Measurements from ENCODE around the gene HNRNPA1L2. TPM values are rescaled to one million over a fixed set of nuclear protein-coding genes. Genes with fewer than 3 reads are reported as not detected.
"Not testable (repeated sequence)": the region's sequence is repeated elsewhere in the genome, so short reads cannot be mapped to it uniquely, and the experiment has no call there.

HNRNPA1L2 gene
- total RNA-seq, 2 experiments from 2014 or later, result 6.9 to 8.9 TPM

GRCh38 chr13:52685806-52686205 is 43.6 kb downstream of the HNRNPA1L2 start:
- ATAC-seq; H3K27me3 Mint-ChIP-seq; H3K4me3 Mint-ChIP-seq; DNase-seq; H3K27ac Mint-ChIP-seq; intact Hi-C loops (cut with DNase I, micrococcal nuclease); POLR2A ChIA-PET; H3K9me3 Mint-ChIP-seq (ENCODE audit: low read depth); H3K4me1 Mint-ChIP-seq: not testable (repeated sequence)
- peaks cover 47% of the 10 kb centered on the region for H3K36me3 Mint-ChIP-seq (ENCODE audit: low read depth)
- CTCF ChIA-PET, result interaction anchor here (0.6 kb wide), 1 partner anchor 374 kb away, joined by 4 read pairs; no protein-coding TSS in a partner anchor

- no peaks in the 10 kb centered on the region for H3K27me3 Mint-ChIP-seq
- POLR2A ChIA-PET, result no interaction called here
- no peak overlapping the region for H3K27ac Mint-ChIP-seq
- ATAC-seq, result no peak
- DNase-seq, result no peak
- intact Hi-C loops (cut with DNase I, micrococcal nuclease), result no loop called here
- no peaks in the 10 kb centered on the region for H3K9me3 Mint-ChIP-seq (ENCODE audit: low read depth)
- peaks cover 45% of the 10 kb centered on the region for H3K36me3 Mint-ChIP-seq (ENCODE audit: low read depth)
- no peak overlapping the region for H3K4me3 Mint-ChIP-seq
- peaks cover 4% of the 10 kb centered on the region for H3K4me1 Mint-ChIP-seq
- CTCF ChIA-PET, result interaction anchor here (0.6 to 0.7 kb wide), 2 partner anchors 61 to 373 kb away, joined by 3 to 4 read pairs; no protein-coding TSS in a partner anchor
These were observed 44.1 kb downstream of the HNRNPA1L2 start for GRCh38 chr13:52686376-52686775.

Other genes with a start within 250 kb of the HNRNPA1L2 start
- under 1 TPM; 0.14 to 0.19 TPM for gene THSD1, start 236.3 kb upstream of the HNRNPA1L2 start, total RNA-seq
- 10 to 100 TPM; 27.4 to 29.8 TPM for gene VPS36, start 191.8 kb upstream of the HNRNPA1L2 start, total RNA-seq
- gene CKAP2, start 187.0 kb upstream of the HNRNPA1L2 start, total RNA-seq, result 10 to 100 TPM; 65.5 to 95.7 TPM
- gene SUGT1, start 10.4 kb downstream of the HNRNPA1L2 start, total RNA-seq, result 10 to 100 TPM; 58.3 to 64.8 TPM
- not detected for gene CNMD, start 97.4 kb downstream of the HNRNPA1L2 start, total RNA-seq
- gene PCDH8, start 206.2 kb downstream of the HNRNPA1L2 start, total RNA-seq, result not detected

Measured in activated CD4-positive, alpha-beta T cell treated with anti-CD3 and anti-CD28 coated beads for 36 hours (primary cell).